Heart right ventricle (tissue), 16 donors: Measurements from ENCODE around the gene RB1. TPM values are rescaled to one million over a fixed set of nuclear protein-coding genes. Genes with fewer than 3 reads are reported as not detected.
A peak's percentile ranks its signal among the peaks of the same experiment; 100 is the strongest.
"Not testable (repeated sequence)": the region's sequence is repeated elsewhere in the genome, so short reads cannot be mapped to it uniquely, and the experiment has no call there.

Experiments
- ATAC-seq, 8 donors: fragments of 200-7000 bp; cut with Tn5 transposase; one replicate each; pipeline ENCODE4 v1.9.1; 2020; ENCODE audit warnings: mild to moderate bottlenecking in 8 of 8, moderate library complexity in 8 of 8, moderate number of reproducible peaks in 1 of 8
- DNase-seq, 2 donors: peaks; one replicate each; pipeline ENCODE4 v3.0.0-alpha.2; 2020
- H3K27ac ChIP-seq, 10 donors: fragments of 200-600 bp; sonication (generic) in 2 of 10; one replicate each; pipeline versions ENCODE4 v1.5.0 to v1.8.0; 2020 to 2022; ENCODE audit warnings: mild to moderate bottlenecking in 3 of 10
- H3K27me3 ChIP-seq, 7 donors: fragments of 200-600 bp; one replicate each; pipeline ENCODE4 v1.8.0; 2021 to 2022; ENCODE audit warnings: mild to moderate bottlenecking in 2 of 7
- H3K36me3 ChIP-seq, 9 donors: fragments of 200-600 bp; sonication (generic) in 1 of 9; one replicate each; pipeline versions ENCODE4 v1.5.0 to v1.8.0; 2020 to 2022; ENCODE audit warnings: mild to moderate bottlenecking in 2 of 9
- H3K4me1 ChIP-seq, 9 donors: fragments of 200-600 bp; sonication (generic) in 1 of 9; one replicate each; pipeline versions ENCODE4 v1.5.0 to v1.8.0; 2020 to 2022; ENCODE audit warnings: mild to moderate bottlenecking in 4 of 9
- H3K4me3 ChIP-seq, 10 donors: fragments of 200-600 bp; sonication (generic) in 2 of 10; one replicate each; pipeline versions ENCODE4 v1.5.0 to v1.8.0; 2020 to 2022; ENCODE audit warnings: mild to moderate bottlenecking in 7 of 10, moderate library complexity in 2 of 10
- H3K9me3 ChIP-seq, 11 donors: fragments of 200-600 bp in 10 of 11; sonication (generic) in 2 of 11; one replicate each; pipeline versions ENCODE4 v1.5.0 to v1.8.0; 2013 to 2022; ENCODE audit warnings: mild to moderate bottlenecking in 2 of 11, control low read depth in 1 of 11, moderate library complexity in 1 of 11
- WGBS, 2 donors: extraction: QIAGEN DNeasy Blood & Tissue Kit; methylation state at CpG; one replicate each; pipeline ENCODE4 v1.1.7; 2013; ENCODE audit warnings: inconsistent platforms in 1 of 2; 5-methylcytosine and 5-hydroxymethylcytosine counted together
- intact Hi-C, 10 donors: fragments of 100-400 bp; cut with DNase I; formaldehyde crosslinking; loops; one replicate each; pipeline versions ENCODE4 v1.11.1 to v1.14.2; 2022
- polyA plus RNA-seq, 2 donors: library from polyadenylated mRNA; stranded (reverse); fragments of 200-250 nt; gene quantifications; one replicate each; pipeline ENCODE4 v1.2.3, GENCODE V29; 2013
- total RNA-seq, 10 donors: library from RNA; stranded (reverse); fragmentation: NEBNext Ultra II Directional in 3 of 10; extraction: Animal tissue kit (Norgen Biotek cat#: 25700) in 3 of 10; gene quantifications; one replicate each; pipeline versions ENCODE4 v1.2.1 to v1.2.4, GENCODE V29; 2021 to 2023
- TF ChIP-seq, protein P1 (sequence below), 9 donors: fragments of 200-600 bp; sonication (generic) in 2 of 9; IDR thresholded peaks; one replicate each; pipeline versions ENCODE4 v1.5.0 to v1.8.0; 2021 to 2022; ENCODE audit warnings: antibody characterized with exemption in 9 of 9, mild to moderate bottlenecking in 5 of 9, moderate library complexity in 1 of 9
- donor health status: Arrhythmogenic right ventricular cardiomyopathy.
- donor health status: ischemic (EF 13 %, LVEDD 7.1; RV severe dilation, severe dysfunction).
- donor health status: healthy with polysubstance abuse.
- donor health status: DM: no; HTN: yes; CAD: no.
- donor health status: DM: no; HTN: no; CAD: no.
- donor health status: ischemic (EF 25% LVEDD 6.9; RV normal size, moderate dysfunction).
- donor health status: ischemic (EF 25% LVEDD 5.7; RV mildly dilated, moderate dysfunction).
- donor health status: healthy.
- donor health status: DM: yes; HTN: yes; CAD: no.
- donor health status: Ischemic cardiomyopathy.
- donor health status: ischemic (EF 35%, LVEDD 5.7; RV mildly dilated, moderate dysfunction).
- donor health status: nonischemic (EF 11% LVEDD 7.7; RV severe dilation, severe dysfunction).
- donor health status: DM: yes; HTN: yes; CAD: no.
- donor health status: PGD.
- donor health status: ischemic (EF 29% LVEDD 5.4; RV normal size, mild dysfunction).
- donor health status: nonischemic (EF 23%, LVEDD 6.1; RV moderate dilation, normal function).

The RB1 gene
- total and polyA plus RNA-seq, 12 donors, result 12.1 to 42.0 (median 25.9) TPM

GRCh38 chr13:48448959-48449614, 145.5 kb downstream of the RB1 start:
- WGBS, 2 donors, result 61 to 66% methylated on average over 6 of the region's 6 CpGs
- intact Hi-C loops, result loop anchor here in 2 of 10 donors (5.0 to 10.0 kb wide), 2 partner anchors 43 to 56 kb away; no protein-coding TSS in a partner anchor
- Histone ChIP-seq H3K9me3 (peaks cover 0 to 23% (median 13%) of the 10 kb centered on the region in 11 donors), H3K27ac (peak overlapping the region in 7 of 10 donors; percentile 7 to 69 (median 30)), H3K27me3 (no peaks in the 10 kb centered on the region), H3K4me1 (peaks cover 0 to 46% (median 12%) of the 10 kb centered on the region in 9 donors), H3K4me3 (peak overlapping the region in 6 of 10 donors; percentile 5 to 21 (median 10)), H3K36me3 (peaks cover 0 to 13% (median 7%) of the 10 kb centered on the region in 9 donors)
- peak in 2 of 8 donors; percentile 47 to 59 for ATAC-seq
- DNase-seq, result no peak
- TF ChIP-seq, protein P1, sequence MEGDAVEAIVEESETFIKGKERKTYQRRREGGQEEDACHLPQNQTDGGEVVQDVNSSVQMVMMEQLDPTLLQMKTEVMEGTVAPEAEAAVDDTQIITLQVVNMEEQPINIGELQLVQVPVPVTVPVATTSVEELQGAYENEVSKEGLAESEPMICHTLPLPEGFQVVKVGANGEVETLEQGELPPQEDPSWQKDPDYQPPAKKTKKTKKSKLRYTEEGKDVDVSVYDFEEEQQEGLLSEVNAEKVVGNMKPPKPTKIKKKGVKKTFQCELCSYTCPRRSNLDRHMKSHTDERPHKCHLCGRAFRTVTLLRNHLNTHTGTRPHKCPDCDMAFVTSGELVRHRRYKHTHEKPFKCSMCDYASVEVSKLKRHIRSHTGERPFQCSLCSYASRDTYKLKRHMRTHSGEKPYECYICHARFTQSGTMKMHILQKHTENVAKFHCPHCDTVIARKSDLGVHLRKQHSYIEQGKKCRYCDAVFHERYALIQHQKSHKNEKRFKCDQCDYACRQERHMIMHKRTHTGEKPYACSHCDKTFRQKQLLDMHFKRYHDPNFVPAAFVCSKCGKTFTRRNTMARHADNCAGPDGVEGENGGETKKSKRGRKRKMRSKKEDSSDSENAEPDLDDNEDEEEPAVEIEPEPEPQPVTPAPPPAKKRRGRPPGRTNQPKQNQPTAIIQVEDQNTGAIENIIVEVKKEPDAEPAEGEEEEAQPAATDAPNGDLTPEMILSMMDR (IDR thresholded peaks at IDR 0.05), result no peak

DNA sequence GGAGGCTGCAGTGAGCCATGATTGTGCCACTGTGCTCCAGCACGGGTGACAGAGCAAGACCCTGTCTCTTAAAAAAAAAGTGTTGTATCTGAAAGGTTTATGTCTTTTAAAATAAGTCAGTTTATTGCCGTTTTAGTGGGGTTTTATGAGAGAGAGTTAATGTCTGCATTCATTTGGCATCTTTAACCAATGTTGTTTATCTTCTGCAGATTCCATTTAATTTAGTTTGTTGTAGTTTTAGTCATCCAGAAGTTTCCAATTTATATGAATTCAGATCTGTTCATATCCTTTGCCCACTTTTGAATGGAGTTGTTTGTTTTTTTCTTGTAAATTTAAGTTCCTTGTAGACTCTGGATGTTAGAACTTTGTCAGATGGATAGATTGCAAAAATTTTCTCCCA, 146.1 kb downstream of the RB1 start:
- intact Hi-C loops, result loop anchor here in 2 of 10 donors (5.0 to 10.0 kb wide), 2 partner anchors 43 to 55 kb away; no protein-coding TSS in a partner anchor

GRCh38 chr13:48451196-48451595, 147.6 kb downstream of the RB1 start:
- intact Hi-C loops, ATAC-seq, H3K27ac ChIP-seq: not testable (repeated sequence)

More for the DNA sequence above, 146.1 kb downstream of the RB1 start:
- peaks cover 0 to 19% (median 7%) of the 10 kb centered on the region in 9 donors for H3K36me3 ChIP-seq
- DNase-seq (no peak), ATAC-seq (no peak)
- TF ChIP-seq, protein P1 (IDR thresholded peaks at IDR 0.05), result no peak
- H3K27ac ChIP-seq, result peak overlapping the region in 3 of 10 donors; percentile 7 to 69 (median 17)
- H3K9me3 ChIP-seq, result peaks cover 0 to 23% (median 13%) of the 10 kb centered on the region in 11 donors
- WGBS, 2 donors, result 92 to 95% methylated on average over 2 of the region's 2 CpGs
- peaks cover 0 to 46% (median 12%) of the 10 kb centered on the region in 9 donors for H3K4me1 ChIP-seq
- H3K27me3 ChIP-seq, result no peaks in the 10 kb centered on the region
- H3K4me3 ChIP-seq, result no peak overlapping the region

GRCh38 chr13:48456546-48456945, 153.0 kb downstream of the RB1 start:
- intact Hi-C loops, result no loop called here
- Histone ChIP-seq H3K4me3 (no peak overlapping the region), H3K27ac (no peak overlapping the region), H3K36me3 (peaks cover 0 to 87% (median 43%) of the 10 kb centered on the region in 9 donors), H3K9me3 (peaks cover 0 to 5% (median 0%) of the 10 kb centered on the region in 11 donors), H3K4me1 (no peaks in the 10 kb centered on the region), H3K27me3 (no peaks in the 10 kb centered on the region)
- TF ChIP-seq, protein P1 (IDR thresholded peaks at IDR 0.05), result no peak
- DNase-seq (no peak), ATAC-seq (no peak)
- 97 to 98% methylated on average over 10 of the region's 10 CpGs for WGBS, 2 donors

More at GRCh38 chr13:48451196-48451595, 147.6 kb downstream of the RB1 start:
- DNase-seq, H3K27me3 ChIP-seq, H3K4me3 ChIP-seq: not testable (repeated sequence)
- Histone ChIP-seq H3K4me1 (peaks cover 0 to 35% (median 10%) of the 10 kb centered on the region in 9 donors), H3K9me3 (peaks cover 0 to 23% (median 13%) of the 10 kb centered on the region in 11 donors), H3K36me3 (peaks cover 0 to 34% (median 9%) of the 10 kb centered on the region in 9 donors)
